NT2/D1 (cell line): ENCODE measurements around the gene SMIM35.

Experiments
- DNase-seq: peaks from one replicate; pipeline ENCODE4 v3.0.0-alpha.2; 2011; ENCODE audit warnings: low read depth, low spot score
- H3K27me3 ChIP-seq: 2 replicates; pipeline ENCODE4 v1.6.0; 2011; ENCODE audit warnings: mild to moderate bottlenecking; ENCODE audit not compliant: insufficient read length, insufficient read depth
- H3K36me3 ChIP-seq: 2 replicates; pipeline ENCODE4 v1.6.1; 2011; ENCODE audit warnings: mild to moderate bottlenecking, low read length, mixed read lengths; ENCODE audit not compliant: insufficient read depth, insufficient read length
- H3K4me1 ChIP-seq: 2 replicates; pipeline ENCODE4 v1.5.1; 2011; ENCODE audit not compliant: insufficient read depth, insufficient read length
- H3K4me3 ChIP-seq: 2 replicates; pipeline ENCODE4 v1.5.1; 2011; ENCODE audit warnings: low read depth; ENCODE audit not compliant: insufficient read length
- H3K9ac ChIP-seq: 2 replicates; pipeline ENCODE4 v1.6.0; 2011; ENCODE audit warnings: low read depth; ENCODE audit not compliant: insufficient read length
- H3K9me3 ChIP-seq: 2 replicates; pipeline ENCODE4 v1.5.1; 2011; ENCODE audit warnings: mild to moderate bottlenecking, low read length; ENCODE audit not compliant: insufficient read depth
- SUZ12 ChIP-seq: IDR thresholded peaks from 2 replicates; pipeline ENCODE4 v1.6.1; 2011; ENCODE audit not compliant: insufficient read length, insufficient read depth; ENCODE audit errors: extremely low read depth
- YY1 ChIP-seq: IDR thresholded peaks from 2 replicates; pipeline ENCODE4 v1.6.1; 2011; ENCODE audit not compliant: insufficient read length, insufficient read depth
- ZNF274 ChIP-seq: IDR thresholded peaks from 2 replicates; pipeline ENCODE4 v1.6.1; 2011; ENCODE audit warnings: mild to moderate bottlenecking, low read depth, low read length

The SMIM35 gene

GRCh38 chr11:117961896-117962295 is 124.9 kb downstream of the SMIM35 start:
- Histone ChIP-seq H3K9ac (no peak overlapping the region), H3K4me1 (no peaks in the 10 kb centered on the region), H3K4me3 (no peak overlapping the region), H3K9me3 (no peaks in the 10 kb centered on the region), H3K27me3 (no peaks in the 10 kb centered on the region), H3K36me3 (no peaks in the 10 kb centered on the region)
- TF ChIP-seq YY1: no peak
- TF ChIP-seq ZNF274: no peak
- no peak for DNase-seq

- TF ChIP-seq ZNF274: no peak
- no peak for TF ChIP-seq SUZ12
- no peak for TF ChIP-seq YY1
- H3K27me3 ChIP-seq: no peaks in the 10 kb centered on the region
- H3K4me3 ChIP-seq: no peak overlapping the region
Measured at GRCh38 chr11:117960406-117960805, 126.4 kb downstream of the SMIM35 start.

GRCh38 chr11:117959438-117960149 is 127.2 kb downstream of the SMIM35 start:
- Histone ChIP-seq H3K9me3 (no peaks in the 10 kb centered on the region), H3K4me3 (no peak overlapping the region), H3K36me3 (no peaks in the 10 kb centered on the region), H3K4me1 (no peaks in the 10 kb centered on the region), H3K27me3 (no peaks in the 10 kb centered on the region), H3K9ac (no peak overlapping the region)
- no peak for DNase-seq
- TF ChIP-seq ZNF274 (no peak), SUZ12 (no peak), YY1 (no peak)

More at GRCh38 chr11:117960406-117960805, 126.4 kb downstream of the SMIM35 start:
- no peaks in the 10 kb centered on the region for H3K36me3 ChIP-seq
- no peak overlapping the region for H3K9ac ChIP-seq
- no peaks in the 10 kb centered on the region for H3K4me1 ChIP-seq
- no peak for DNase-seq
- H3K9me3 ChIP-seq: no peaks in the 10 kb centered on the region

GRCh38 chr11:117958949-117959348 is 127.8 kb downstream of the SMIM35 start:
- Histone ChIP-seq H3K27me3 (no peaks in the 10 kb centered on the region), H3K36me3 (no peaks in the 10 kb centered on the region), H3K4me3 (no peak overlapping the region), H3K9ac (no peak overlapping the region), H3K4me1 (no peaks in the 10 kb centered on the region), H3K9me3 (no peaks in the 10 kb centered on the region)
- TF ChIP-seq ZNF274: no peak
- TF ChIP-seq SUZ12: no peak
- TF ChIP-seq YY1: no peak
- no peak for DNase-seq
